Thyroid gland (tissue), 4 donors: ENCODE results near the gene MAFG.

ENCODE experiments used
- CTCF ChIP-seq, 6 experiments: fragments of 200-600 bp in 3 of 6; fragments of 450-650 bp in 3 of 6; sonication (generic) in 3 of 6; IDR thresholded peaks; one replicate each; pipeline ENCODE4 v1.5.1; 2016 to 2019; ENCODE audit warnings: antibody characterized with exemption in 6 of 6, mild to moderate bottlenecking in 2 of 6, inconsistent platforms in 1 of 6, moderate library complexity in 1 of 6
- POLR2A ChIP-seq, 2 donors: fragments of 450-650 bp; IDR thresholded peaks; one replicate each; pipeline ENCODE4 v1.6.1; 2017; ENCODE audit warnings: antibody characterized with exemption in 2 of 2, mild to moderate bottlenecking in 2 of 2, moderate library complexity in 1 of 2

GRCh38 chr17:81895400-81895799 is 32.1 kb downstream of the MAFG start:
- TF ChIP-seq CTCF (IDR thresholded peaks at IDR 0.05) (no peak), POLR2A (IDR thresholded peaks at IDR 0.05) (no peak)
